GM19193 (cell line): ENCODE measurements around the gene BPIFA2.

Experiments used
- POLR2A ChIP-seq: IDR thresholded peaks from 4 replicates; pipeline ENCODE4 v1.6.1; 2011; ENCODE audit not compliant: insufficient read depth, insufficient read length; ENCODE audit errors: extremely low read depth

The BPIFA2 gene

GRCh38 chr20:33167859-33168258 lies at the start of gene BPIFA2:
BPIFA2 (plus strand) TSS chr20:33168159; CDS start chr20:33169146, 987 bp downstream.
- TF ChIP-seq POLR2A: no peak

- TF ChIP-seq POLR2A: no peak
These were observed 47.9 kb upstream of the BPIFA2 start for GRCh38 chr20:33119725-33120720.

GRCh38 chr20:33120934-33121333 lies 47.0 kb upstream of the BPIFA2 start:
- TF ChIP-seq POLR2A: no peak

GRCh38 chr20:33124261-33124660 lies 43.7 kb upstream of the BPIFA2 start:
- no peak for TF ChIP-seq POLR2A

GRCh38 chr20:33124994-33125393 lies 43.0 kb upstream of the BPIFA2 start:
- TF ChIP-seq POLR2A: no peak

- no peak for TF ChIP-seq POLR2A
These were observed 42.0 kb upstream of the BPIFA2 start for GRCh38 chr20:33125983-33126382.

- TF ChIP-seq POLR2A: no peak
These were observed 40.4 kb upstream of the BPIFA2 start for GRCh38 chr20:33127422-33128097.

- no peak for TF ChIP-seq POLR2A
These were observed 37.3 kb upstream of the BPIFA2 start for GRCh38 chr20:33130568-33131061.

GRCh38 chr20:33131949-33132473 lies 35.9 kb upstream of the BPIFA2 start:
- no peak for TF ChIP-seq POLR2A

GRCh38 chr20:33132513-33133372 lies 35.2 kb upstream of the BPIFA2 start:
- no peak for TF ChIP-seq POLR2A

- TF ChIP-seq POLR2A: no peak
These were observed 34.5 kb upstream of the BPIFA2 start for GRCh38 chr20:33133373-33133941.

GRCh38 chr20:33137195-33137594 lies 30.8 kb upstream of the BPIFA2 start:
- no peak for TF ChIP-seq POLR2A

- no peak for TF ChIP-seq POLR2A
These were observed 28.5 kb upstream of the BPIFA2 start for GRCh38 chr20:33139467-33139866.

- no peak for TF ChIP-seq POLR2A
These were observed 22.4 kb upstream of the BPIFA2 start for GRCh38 chr20:33145521-33145920.

- TF ChIP-seq POLR2A: no peak
These were observed 20.7 kb upstream of the BPIFA2 start for GRCh38 chr20:33147299-33147698.

- TF ChIP-seq POLR2A: no peak
These were observed 19.9 kb upstream of the BPIFA2 start for GRCh38 chr20:33148040-33148439.
